SIG-M5 (cell line): ENCODE measurements around the gene ARID1B.
"Not testable (repeated sequence)": the region's sequence is repeated elsewhere in the genome, so short reads cannot be mapped to it uniquely, and the experiment has no call there.

Experiments used
- DNase-seq: peaks from one replicate; lab custom pipeline; 2025; lab: John Stamatoyannopoulos, UW

Gene ARID1B

GRCh38 chr6:157133856-157134255, 356.7 kb downstream of the ARID1B start:
- DNase-seq = no peak

GRCh38 chr6:157134402-157135047, 357.3 kb downstream of the ARID1B start:
- no peak for DNase-seq

DNA sequence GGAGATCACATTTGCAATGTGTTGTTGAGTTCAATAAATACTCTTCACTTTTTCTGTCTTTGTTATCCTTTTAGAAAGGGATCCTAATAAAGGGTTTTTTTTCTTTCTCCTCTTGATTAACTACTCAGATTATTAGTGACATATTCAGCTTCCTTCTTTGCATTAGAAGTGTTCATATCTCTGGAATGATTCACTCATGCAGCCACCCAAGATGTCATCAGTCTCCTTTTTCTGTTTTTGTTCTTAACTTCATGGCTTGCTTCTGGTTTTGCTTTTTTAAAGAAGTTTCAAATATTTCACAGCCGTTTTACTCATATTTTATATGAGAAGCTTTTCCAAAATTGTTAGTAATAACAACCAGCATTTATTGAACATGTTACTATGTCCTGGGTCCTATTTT, 358.5 kb downstream of the ARID1B start:
- no peak for DNase-seq

DNA sequence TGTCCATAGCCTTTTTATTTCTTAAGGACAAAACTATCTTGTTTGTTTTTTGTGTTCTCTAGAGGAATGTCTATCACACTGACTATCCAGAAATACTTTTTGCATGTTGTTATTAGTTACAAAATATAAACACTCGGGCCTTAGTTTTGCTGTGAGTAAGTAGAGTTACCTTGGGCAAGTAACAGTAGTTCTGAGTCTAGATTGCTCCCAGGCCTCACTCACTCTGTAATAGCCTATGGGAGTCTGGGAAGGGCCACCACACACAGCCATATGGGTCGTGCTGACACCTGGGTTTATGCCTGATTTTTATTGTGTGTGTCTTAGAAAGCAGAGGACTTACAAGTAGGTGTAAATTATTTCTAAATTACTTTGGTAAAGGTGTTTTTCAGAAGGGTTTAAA, 360.3 kb downstream of the ARID1B start:
- DNase-seq = no peak

DNA sequence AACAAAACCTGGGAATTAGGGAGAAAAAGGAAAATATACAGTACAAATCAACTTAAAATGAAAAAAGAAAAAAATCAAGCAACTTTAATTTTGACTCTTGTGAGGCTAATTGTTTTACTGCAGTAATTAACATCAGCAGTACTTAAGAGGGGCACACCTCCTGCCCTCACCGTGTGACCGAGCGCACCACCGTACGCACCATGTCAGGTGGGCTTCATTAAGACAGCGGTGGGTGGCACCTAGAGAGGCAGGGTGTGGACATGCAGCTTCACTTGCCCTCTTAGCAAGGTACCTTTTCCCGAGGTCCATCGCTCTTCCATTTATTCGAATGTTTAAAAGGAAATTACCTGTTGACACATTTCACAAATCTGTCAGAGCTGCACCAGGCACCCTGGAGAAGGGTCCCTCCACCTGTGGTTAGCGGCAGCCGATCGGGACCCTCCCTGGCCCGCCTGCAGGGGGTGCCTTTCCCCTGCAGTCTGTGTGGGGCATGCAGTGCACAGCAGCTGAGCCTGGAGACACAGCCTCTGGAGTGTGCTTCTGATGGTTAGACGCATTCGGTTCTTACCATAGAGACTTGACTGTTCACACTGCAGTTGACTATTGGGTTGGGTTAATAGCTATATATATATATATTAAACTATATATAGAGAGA, 362.0 kb downstream of the ARID1B start:
- DNase-seq = no peak

DNA sequence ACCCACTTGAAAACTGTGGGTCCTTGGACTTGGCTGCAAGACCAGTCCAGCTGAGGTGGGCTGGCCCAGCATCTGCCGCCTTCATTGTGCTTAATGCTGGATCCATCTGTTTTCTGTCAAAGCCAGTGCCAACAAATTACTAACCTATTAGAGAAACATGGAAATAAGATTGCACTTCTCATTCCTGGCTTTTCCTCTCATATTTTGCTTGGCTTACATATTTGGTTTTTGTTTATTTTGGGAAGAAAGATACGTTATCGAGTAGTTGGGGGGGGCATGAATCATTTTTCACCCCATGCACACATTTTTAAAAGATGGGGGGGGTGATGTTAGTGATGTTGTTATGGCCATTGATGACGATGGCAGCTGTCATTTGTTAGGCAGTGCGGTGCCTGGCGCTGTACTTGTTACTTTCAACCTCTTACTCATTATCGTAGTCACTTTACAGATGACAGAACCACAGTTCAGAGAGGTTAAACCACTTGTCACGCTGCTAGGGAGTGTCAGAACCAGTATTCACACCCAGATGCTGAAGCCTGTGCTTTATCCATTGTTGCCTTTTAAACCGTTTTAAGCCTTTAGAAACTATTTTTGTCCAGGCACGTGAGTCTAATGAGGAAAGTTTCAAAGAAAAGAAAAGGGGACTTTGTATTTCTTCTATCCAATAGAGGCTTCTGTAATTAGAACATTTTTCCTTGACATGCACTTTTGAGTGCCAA, 366.2 kb downstream of the ARID1B start:
- no peak for DNase-seq

DNA sequence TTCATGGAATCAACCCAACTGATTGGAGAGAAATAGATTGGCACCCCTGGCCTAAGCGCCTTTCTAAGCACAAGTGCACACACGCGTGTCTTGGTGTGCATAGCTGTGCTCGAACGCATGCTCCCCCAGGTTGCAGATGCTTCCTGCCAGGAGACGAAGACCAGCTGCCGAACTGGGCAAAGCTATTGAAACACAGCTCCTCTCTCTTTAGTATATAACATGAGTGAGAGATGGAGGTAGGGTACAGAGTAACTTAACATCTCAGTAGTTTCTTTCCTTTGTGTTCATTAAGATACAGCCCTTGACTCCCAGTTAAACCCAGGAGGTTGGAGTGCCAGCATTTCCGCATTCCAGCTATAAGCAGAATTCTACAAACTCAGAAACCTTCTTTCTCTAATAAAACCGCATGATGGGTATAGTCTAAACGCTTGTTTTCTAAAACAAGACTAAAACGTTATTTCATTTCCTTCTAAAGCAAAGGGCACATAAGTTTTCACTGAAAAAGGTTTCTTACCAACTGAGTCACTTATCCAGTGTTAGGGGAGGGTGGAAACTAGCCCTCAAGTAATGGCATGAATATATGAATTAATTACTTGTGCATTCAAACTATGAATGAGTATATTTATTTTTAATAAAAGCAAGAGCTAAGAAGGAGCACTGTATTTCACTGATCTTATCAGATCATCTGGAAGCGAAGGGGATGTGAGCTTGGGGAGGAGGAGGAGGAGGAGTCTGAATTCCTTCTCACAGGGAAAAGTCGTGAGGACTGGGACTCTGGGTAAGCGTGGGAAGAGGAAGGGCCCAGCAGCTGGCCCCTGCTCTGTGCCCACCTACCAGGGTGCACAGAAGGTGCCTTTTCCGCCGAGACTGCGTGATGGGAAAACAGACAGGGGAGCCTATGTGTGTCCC, 367.0 kb downstream of the ARID1B start:
- DNase-seq = no peak

GRCh38 chr6:157144859-157145568, 367.8 kb downstream of the ARID1B start:
- no peak for DNase-seq

DNA sequence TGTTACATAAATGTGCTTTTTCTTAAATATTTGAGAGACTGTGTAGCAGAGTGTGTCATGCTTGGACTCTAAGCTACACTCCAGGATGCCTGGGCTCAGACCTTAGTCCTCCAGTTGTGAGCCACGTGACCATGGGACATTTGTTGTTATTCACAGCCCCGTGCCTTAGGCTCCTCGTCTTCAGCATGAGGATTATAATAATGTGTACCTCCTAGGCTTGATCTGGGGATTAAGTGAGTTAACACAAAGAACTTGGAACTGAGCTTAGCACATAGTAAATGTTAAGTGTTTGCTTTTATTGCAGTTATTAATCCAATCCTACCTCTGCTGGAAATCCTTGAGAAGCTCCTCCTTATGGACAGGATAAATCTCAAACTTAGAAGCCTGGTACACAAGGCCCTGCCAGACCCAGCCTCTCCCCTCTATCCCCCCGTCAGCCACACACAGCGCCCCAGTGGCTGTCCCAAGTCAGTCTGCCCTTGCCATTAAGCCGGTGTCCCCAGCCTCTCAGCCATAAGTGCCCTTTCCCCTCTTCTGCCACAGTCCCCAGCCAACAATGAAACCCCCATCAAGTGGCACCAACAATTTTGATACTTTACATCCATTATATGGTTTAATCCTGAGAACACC, 368.6 kb downstream of the ARID1B start:
- DNase-seq = no peak

DNA sequence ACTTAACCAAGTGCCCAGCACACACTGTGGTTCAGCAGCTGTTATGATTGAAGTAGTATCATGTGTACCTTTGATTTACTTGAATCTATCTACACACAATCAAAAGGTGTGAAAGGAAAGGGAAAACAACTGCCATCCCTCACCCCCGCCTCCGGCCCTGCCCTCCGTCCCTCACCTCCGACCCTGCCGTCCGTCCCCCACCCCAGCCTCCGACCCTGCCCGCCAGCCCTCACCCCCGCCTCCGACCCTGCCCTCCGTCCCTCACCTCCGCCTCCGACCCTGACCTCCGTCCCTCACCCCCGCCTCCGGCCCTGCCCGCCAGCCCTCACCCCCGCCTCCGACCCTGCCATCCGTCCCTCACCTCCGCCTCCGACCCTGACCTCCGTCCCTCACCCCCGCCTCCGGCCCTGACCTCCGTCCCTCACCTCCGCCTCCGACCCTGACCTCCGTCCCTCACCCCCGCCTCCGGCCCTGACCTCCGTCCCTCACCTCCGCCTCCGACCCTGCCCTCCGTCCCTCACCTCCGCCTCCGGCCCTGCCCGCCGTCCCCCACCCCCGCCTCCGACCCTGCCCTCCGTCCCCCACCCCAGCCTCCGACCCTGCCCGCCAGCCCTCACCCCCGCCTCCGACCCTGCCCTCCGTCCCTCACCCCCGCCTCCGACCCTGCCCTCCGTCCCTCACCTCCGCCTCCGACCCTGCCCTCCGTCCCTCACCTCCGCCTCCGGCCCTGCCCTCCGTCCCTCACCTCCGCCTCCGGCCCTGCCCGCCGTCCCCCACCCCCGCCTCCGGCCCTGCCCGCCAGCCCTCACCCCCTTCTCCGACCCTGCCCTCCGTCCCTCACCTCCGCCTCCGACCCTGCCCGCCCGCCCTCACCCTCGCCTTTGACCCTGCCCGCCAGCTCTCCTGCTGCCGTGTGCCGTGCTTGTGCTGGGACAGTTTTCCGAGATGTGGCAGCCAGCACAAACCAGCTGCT, 370.2 kb downstream of the ARID1B start:
- not testable (repeated sequence) for DNase-seq

DNA sequence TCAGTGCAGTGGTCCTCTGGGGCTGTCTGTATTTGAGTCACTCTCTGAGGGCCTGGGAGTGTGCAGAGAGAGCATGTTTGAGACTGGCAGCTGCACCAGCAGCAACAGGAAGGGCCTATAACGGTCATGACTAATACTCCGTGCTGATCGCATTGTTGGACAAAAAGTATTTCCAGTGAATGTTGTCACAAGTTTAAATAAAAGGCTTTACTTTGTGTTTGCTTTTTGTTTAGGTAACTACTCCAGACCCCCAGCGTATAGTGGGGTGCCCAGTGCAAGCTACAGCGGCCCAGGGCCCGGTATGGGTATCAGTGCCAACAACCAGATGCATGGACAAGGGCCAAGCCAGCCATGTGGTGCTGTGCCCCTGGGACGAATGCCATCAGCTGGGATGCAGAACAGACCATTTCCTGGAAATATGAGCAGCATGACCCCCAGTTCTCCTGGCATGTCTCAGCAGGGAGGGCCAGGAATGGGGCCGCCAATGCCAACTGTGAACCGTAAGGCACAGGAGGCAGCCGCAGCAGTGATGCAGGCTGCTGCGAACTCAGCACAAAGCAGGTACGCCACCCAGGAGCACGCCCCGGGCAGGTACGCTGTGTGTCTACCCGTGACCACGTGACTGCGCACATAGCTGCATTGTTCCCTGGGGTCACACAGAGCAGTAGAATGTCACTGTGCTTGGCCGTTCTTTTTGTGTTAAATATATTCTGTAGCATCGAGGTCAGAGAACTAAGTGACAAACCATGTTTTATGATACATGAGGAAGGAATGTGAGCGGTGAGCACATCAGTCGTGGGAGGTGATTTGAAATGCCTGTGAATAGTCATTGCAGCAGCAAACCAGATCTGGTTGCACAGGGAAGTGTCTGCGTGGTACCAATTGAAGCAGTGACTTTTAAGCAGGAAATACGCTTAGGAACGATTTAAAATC, 371.5 kb downstream of the ARID1B start:
- no peak for DNase-seq

DNA sequence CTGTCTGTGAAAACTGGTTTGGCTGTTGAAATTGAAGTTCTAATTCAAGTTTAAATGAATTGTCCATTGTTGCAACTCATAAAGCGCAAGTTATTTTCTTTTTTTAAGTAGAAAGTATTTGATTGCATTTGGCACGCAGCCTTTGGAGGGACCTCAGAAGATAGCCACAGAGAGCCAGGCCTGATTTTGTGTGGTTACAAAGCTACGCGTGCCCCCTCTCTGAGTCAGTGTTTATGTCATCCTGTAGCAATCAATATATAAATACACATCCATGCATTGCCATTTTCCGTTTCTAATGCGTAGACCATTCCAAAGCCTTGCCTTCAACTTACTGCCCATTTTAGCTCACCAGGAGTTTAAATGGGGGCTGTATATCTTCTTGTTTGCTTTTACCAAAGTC, 372.9 kb downstream of the ARID1B start:
- no peak for DNase-seq

GRCh38 chr6:157151029-157151428, 373.9 kb downstream of the ARID1B start:
- DNase-seq = no peak

- no peak for DNase-seq
Observed at GRCh38 chr6:157151989-157152388, 374.8 kb downstream of the ARID1B start.

DNA sequence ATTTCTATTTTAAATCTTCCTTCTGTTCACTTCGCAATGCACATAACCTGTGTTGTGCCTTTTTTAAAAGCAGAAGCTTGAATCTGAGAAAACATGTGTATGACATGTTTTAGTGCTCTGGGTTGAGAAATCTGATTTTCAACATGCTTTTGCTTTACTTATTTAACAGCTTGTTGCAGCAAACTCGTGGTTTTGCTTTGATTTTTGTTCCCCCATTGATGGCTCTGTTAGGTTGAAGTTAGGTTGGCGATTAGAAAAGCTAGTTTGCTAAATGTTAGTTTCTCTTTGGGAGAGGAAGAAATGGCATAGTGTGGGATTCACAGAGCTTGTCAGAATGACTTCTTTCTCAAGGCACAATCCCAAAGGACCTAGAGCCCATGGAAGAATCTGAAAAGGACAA, 375.4 kb downstream of the ARID1B start:
- no peak for DNase-seq

DNA sequence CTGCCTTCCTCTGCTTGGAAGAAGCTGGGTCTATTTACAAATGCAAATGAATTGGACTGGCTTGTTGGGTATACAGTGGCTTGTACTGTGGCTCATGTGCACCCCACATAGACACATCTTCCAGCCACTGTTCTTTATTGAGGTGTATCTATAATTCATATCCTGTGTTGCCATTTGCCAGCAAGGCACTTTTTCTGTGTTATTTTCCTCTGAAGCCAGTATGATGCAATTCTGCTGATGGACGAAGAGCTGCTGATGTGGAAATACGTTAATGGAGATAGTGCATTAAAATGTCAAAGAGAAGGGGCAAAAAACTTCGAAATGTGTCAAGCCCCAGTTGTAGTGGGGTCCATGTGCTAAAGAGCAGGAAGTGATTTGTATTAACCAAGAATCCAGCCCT, 378.6 kb downstream of the ARID1B start:
- DNase-seq = no peak

GRCh38 chr6:157157258-157157657, 380.1 kb downstream of the ARID1B start:
- DNase-seq = no peak

GRCh38 chr6:157158456-157158855, 381.3 kb downstream of the ARID1B start:
- DNase-seq = no peak

GRCh38 chr6:157158897-157159296, 381.7 kb downstream of the ARID1B start:
- DNase-seq = no peak
